Lower lobe of right lung (tissue), 2 donors: ENCODE data around the gene TNF. TPM values are rescaled to one million over a fixed set of nuclear protein-coding genes. Genes with fewer than 3 reads are reported as not detected.
A peak's percentile ranks its signal among the peaks of the same experiment; 100 is the strongest.

Experiments
- ATAC-seq, 2 donors: fragments of 200-7000 bp; cut with Tn5 transposase; one replicate each; pipeline ENCODE4 v1.9.1; 2020 to 2022; ENCODE audit warnings: mild to moderate bottlenecking in 2 of 2, moderate library complexity in 2 of 2
- DNase-seq: peaks from one replicate; pipeline ENCODE4 v3.0.0-alpha.2; 2020
- H3K27ac ChIP-seq: fragments of 200-600 bp; one replicate; pipeline ENCODE4 v1.8.0; 2022
- H3K27me3 ChIP-seq: fragments of 200-600 bp; one replicate; pipeline ENCODE4 v1.8.0; 2022; ENCODE audit warnings: low read depth
- H3K36me3 ChIP-seq: fragments of 200-600 bp; one replicate; pipeline ENCODE4 v1.8.0; 2022; ENCODE audit warnings: mild to moderate bottlenecking
- H3K4me1 ChIP-seq: fragments of 200-600 bp; one replicate; pipeline ENCODE4 v1.8.0; 2022
- H3K4me3 ChIP-seq: fragments of 200-600 bp; one replicate; pipeline ENCODE4 v1.8.0; 2022; ENCODE audit warnings: mild to moderate bottlenecking
- H3K9me3 ChIP-seq: fragments of 200-600 bp; one replicate; pipeline ENCODE4 v1.8.0; 2022
- intact Hi-C: fragments of 100-400 bp; cut with DNase I; formaldehyde crosslinking; loops from one replicate; pipeline ENCODE4 v1.11.0; 2022
- long read RNA-seq: library from polyadenylated mRNA; unstranded; transcript quantifications from one replicate; pipeline ENCODE4 v2.0.0, GENCODE V29; 2021
- total RNA-seq: library from RNA; stranded (reverse); fragmentation: NEBNext Ultra II Directional; extraction: Animal tissue kit (Norgen Biotek cat#: 25700); gene quantifications from one replicate; pipeline ENCODE4 v1.2.1, GENCODE V29; 2021
- TF ChIP-seq, protein P1 (sequence below): fragments of 200-600 bp; IDR thresholded peaks from one replicate; pipeline ENCODE4 v1.8.0; 2022; ENCODE audit warnings: antibody characterized with exemption, mild to moderate bottlenecking
- donor health status: DM: no; HTN: yes; CAD: no; lungs with severe emphysema.

Gene TNF
- total RNA-seq = 4.5 TPM
- long read RNA-seq, partial matches to known transcripts = 0 of 8 reads
- long read RNA-seq, other reads (novel, unspliced or antisense) = 5 of 8 reads

DNA sequence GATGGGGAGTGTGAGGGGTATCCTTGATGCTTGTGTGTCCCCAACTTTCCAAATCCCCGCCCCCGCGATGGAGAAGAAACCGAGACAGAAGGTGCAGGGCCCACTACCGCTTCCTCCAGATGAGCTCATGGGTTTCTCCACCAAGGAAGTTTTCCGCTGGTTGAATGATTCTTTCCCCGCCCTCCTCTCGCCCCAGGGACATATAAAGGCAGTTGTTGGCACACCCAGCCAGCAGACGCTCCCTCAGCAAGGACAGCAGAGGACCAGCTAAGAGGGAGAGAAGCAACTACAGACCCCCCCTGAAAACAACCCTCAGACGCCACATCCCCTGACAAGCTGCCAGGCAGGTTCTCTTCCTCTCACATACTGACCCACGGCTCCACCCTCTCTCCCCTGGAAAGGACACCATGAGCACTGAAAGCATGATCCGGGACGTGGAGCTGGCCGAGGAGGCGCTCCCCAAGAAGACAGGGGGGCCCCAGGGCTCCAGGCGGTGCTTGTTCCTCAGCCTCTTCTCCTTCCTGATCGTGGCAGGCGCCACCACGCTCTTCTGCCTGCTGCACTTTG is at the start of gene TNF:
TNF (plus strand) TSS at position 231 of the 567 bp plus-strand sequence; CDS start at position 408, 177 bp downstream.
- Histone ChIP-seq H3K36me3 (no peaks in the 10 kb centered on the region), H3K4me3 (peak within 1 kb of the TSS; percentile 53), H3K27me3 (no peaks in the 10 kb centered on the region), H3K9me3 (no peaks in the 10 kb centered on the region), H3K4me1 (peaks cover 14% of the 10 kb centered on the region), H3K27ac (peak within 1 kb of the TSS; percentile 61)
- DNase-seq (peak; percentile 72), ATAC-seq (peak; percentile 60 to 61)
- intact Hi-C loops = no loop called here
- TF ChIP-seq, protein P1, sequence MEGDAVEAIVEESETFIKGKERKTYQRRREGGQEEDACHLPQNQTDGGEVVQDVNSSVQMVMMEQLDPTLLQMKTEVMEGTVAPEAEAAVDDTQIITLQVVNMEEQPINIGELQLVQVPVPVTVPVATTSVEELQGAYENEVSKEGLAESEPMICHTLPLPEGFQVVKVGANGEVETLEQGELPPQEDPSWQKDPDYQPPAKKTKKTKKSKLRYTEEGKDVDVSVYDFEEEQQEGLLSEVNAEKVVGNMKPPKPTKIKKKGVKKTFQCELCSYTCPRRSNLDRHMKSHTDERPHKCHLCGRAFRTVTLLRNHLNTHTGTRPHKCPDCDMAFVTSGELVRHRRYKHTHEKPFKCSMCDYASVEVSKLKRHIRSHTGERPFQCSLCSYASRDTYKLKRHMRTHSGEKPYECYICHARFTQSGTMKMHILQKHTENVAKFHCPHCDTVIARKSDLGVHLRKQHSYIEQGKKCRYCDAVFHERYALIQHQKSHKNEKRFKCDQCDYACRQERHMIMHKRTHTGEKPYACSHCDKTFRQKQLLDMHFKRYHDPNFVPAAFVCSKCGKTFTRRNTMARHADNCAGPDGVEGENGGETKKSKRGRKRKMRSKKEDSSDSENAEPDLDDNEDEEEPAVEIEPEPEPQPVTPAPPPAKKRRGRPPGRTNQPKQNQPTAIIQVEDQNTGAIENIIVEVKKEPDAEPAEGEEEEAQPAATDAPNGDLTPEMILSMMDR = no peak

DNA sequence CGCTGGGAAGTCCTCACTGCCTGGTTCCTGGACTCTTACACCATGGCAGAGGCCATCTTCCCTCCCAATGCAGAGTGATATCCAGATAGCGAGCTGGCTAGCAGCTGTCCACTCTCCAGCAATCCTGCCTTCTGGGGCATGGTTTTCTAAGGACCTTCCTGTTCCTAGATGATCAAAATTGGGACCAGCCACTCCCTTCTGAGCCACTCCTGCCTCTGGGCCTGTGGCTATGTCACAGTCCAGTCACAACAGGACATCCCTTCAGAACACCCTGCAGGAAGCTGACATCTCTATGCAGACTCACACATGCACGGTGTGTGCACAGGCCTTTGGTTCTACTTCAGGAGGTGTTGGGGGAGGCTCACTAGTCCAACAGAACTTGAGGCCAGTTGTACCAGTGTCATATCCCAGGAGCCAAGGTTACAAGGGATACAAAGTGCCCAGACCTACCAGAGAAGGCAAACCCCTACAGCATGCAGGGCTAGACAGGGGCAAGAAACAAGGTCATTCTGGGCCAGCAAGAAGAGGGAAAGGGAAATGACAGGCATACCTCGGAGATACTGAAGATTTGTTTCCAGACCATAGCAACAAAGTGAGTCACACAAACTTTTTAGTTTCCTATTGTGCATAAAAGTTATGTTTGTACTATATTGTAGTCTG is 49.3 kb upstream of the TNF start:
- TF ChIP-seq, protein P1 = no peak
- ATAC-seq = peak; percentile 28 to 34
- Histone ChIP-seq H3K36me3 (peaks cover 17% of the 10 kb centered on the region), H3K27ac (peak overlapping the region; percentile 11), H3K27me3 (no peaks in the 10 kb centered on the region), H3K4me1 (no peaks in the 10 kb centered on the region), H3K4me3 (no peak overlapping the region), H3K9me3 (no peaks in the 10 kb centered on the region)
- intact Hi-C loops = no loop called here
- no peak for DNase-seq

DNA sequence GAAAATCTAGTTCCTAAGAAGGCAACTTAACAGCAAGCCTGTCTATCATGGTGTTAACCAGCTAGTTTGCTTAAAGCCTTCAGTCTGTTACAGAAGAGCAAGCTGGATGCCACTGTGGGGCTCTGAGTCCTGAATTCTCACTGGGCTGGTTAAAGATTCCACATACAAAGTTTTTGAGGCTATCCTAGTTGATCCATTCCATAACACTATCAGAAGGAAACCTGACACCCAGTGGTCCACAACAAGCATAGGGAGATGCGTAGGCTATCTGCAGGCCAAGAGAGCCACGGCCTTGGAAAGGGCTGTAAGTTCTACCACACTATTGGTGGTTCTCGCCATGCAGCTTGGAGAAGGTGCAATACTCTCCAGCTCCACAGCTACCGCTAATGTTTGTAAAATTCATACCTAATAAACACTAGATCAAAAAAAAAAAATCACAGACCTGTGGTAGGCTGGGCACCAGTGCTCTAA is 47.0 kb upstream of the TNF start:
- no peak for DNase-seq
- ATAC-seq = no peak
- H3K4me1 ChIP-seq = no peaks in the 10 kb centered on the region
- H3K9me3 ChIP-seq = no peaks in the 10 kb centered on the region
- intact Hi-C loops = no loop called here
- H3K27me3 ChIP-seq = no peaks in the 10 kb centered on the region
- H3K36me3 ChIP-seq = peaks cover 40% of the 10 kb centered on the region
- no peak overlapping the region for H3K4me3 ChIP-seq
- TF ChIP-seq, protein P1 = no peak
- H3K27ac ChIP-seq = no peak overlapping the region

DNA sequence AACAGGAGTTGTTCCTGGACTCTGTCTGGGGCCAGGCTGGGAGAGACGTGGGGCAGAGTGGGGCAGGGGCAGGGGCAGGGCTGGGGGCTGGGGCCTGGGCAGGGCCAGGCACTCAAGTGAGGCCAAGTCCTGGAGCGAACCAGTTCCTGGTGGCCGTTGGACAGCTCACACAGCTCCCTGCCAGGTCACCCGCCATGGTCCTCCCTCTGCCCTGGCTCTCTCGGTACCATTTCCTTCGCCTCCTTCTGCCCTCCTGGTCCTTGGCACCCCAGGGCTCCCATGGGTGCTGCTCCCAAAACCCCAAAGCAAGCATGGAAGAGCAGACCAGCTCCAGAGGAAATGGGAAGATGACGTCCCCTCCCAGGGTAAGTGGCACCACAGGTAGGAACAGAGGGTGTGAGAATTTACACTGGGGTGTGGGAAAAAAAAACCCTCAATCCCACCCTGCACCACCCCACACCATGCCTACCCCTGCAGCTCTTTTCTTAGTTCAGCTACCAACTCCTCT is 46.5 kb upstream of the TNF start, which contains the start of gene MCCD1:
MCCD1 (plus strand) TSS at position 142 of the 508 bp plus-strand sequence; CDS start at position 195, 53 bp downstream.
- Histone ChIP-seq H3K4me3 (no peak within 1 kb of the TSS), H3K9me3 (no peaks in the 10 kb centered on the region), H3K27ac (no peak within 1 kb of the TSS), H3K27me3 (no peaks in the 10 kb centered on the region), H3K4me1 (no peaks in the 10 kb centered on the region), H3K36me3 (peaks cover 45% of the 10 kb centered on the region)
- DNase-seq = no peak
- TF ChIP-seq, protein P1 = no peak
- ATAC-seq = peak; percentile 18 to 33
- intact Hi-C loops = no loop called here

DNA sequence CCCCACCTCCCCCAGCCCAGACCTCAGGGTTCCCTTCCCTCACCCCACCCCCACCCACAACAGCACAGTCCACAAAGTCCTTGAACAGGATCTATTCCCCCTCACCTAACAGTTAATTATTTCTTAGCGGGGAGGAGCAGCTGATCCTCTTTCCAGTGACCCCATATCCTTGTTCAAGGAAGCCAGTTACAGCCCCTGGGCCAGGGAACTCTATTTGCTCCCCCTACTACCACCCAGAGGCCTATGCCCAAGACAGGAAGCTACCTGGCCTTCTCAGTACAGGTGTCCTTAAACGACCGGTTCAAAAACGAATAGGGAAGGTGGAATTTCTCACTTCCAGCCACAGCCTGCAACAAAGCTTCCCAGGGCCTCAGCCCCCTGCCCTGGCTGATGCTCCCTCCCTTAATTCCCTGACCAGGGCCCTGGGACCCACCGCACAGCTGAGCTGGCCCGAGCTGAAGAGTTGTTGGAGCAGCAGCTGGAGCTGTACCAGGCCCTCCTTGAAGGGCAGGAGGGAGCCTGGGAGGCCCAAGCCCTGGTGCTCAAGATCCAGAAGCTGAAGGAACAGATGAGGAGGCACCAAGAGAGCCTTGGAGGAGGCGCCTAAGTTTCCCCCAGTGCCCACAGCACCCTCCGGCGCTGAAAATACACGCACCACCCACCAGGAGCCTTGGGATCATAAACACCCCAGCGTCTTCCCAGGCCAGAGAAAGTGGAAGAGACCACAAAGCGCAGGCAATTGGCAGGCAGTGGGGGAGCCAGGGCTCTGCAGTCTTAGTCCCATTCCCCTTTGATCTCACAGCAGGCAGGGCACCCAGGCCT is 45.8 kb upstream of the TNF start:
- H3K27ac ChIP-seq = no peak overlapping the region
- intact Hi-C loops = no loop called here
- H3K4me1 ChIP-seq = no peaks in the 10 kb centered on the region
- DNase-seq (no peak), ATAC-seq (no peak)
- H3K4me3 ChIP-seq = no peak overlapping the region
- peaks cover 52% of the 10 kb centered on the region for H3K36me3 ChIP-seq
- no peaks in the 10 kb centered on the region for H3K9me3 ChIP-seq
- H3K27me3 ChIP-seq = no peaks in the 10 kb centered on the region
- TF ChIP-seq, protein P1 = no peak
